ENCODE measurements around the gene ZBTB20. TPM values are rescaled to one million over a fixed set of nuclear protein-coding genes. Genes with fewer than 3 reads are reported as not detected.

ZBTB20 gene
- total RNA-seq, 5 donors from 2014 or later (not counting 1 experiment from before 2014, with no cell fraction given), result 43.1 to 80.7 (median 48.4) TPM

DNA sequence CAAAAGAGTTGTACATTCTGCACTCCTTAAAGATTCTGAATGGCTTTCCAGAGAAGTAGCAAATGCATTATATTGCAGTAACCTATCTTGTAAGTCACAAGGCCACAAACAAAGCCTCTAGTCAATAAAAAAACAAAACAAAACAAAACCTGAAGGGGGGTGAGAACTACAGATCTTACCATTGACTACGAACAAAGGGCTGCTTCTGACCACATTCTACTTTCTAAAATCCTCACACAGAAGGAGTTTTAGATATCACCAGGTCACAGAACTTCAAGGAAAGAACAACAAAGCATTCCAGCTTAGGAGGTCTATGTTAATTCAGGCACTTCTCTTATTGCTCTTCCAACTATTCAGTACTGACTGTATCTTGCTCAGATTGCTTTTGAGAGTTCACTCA, 343.0 kb downstream of the ZBTB20 start:
- no CpG with 5 or more reads among the region's 1 CpG for WGBS (ENCODE audit: insufficient coverage)
- Histone ChIP-seq H3K27ac (ENCODE audit: low read length) (no peak overlapping the region), H3K36me3 (ENCODE audit: control insufficient read depth in 2 of 2, extremely low read depth in 1 of 2, insufficient read depth in 1 of 2, low read length in 1 of 2) (no peaks in the 10 kb centered on the region), H3K27me3 (replicated peaks in 1 of 2; ENCODE audit: control insufficient read depth in 2 of 2, extremely low read depth in 1 of 2, insufficient read depth in 2 of 2, low read length in 1 of 2) (no peaks in the 10 kb centered on the region), H3K4me3 (ENCODE audit: control insufficient read depth in 1 of 2, extremely low read depth in 1 of 2, low read length in 1 of 2) (no peak overlapping the region), H3K9me3 (no peaks in the 10 kb centered on the region), H3K4me1 (ENCODE audit: control insufficient read depth in 1 of 2, extremely low read depth in 1 of 2, insufficient read depth in 2 of 2, low read length in 2 of 2) (no peaks in the 10 kb centered on the region)
- H3K27ac Mint-ChIP-seq, result no peak overlapping the region
- no peak for DNase-seq
- H3K36me3 Mint-ChIP-seq, result peaks cover 32% of the 10 kb centered on the region
- POLR2A ChIA-PET, result interaction anchor here in 1 of 2 donors (0.5 kb wide), 1 partner anchor 385 kb away, joined by 3 read pairs; no protein-coding TSS in a partner anchor
- H3K4me1 Mint-ChIP-seq, result peaks cover 8 to 18% (median 11%) of the 10 kb centered on the region in 3 donors
- no peak for ATAC-seq (replicated peaks in 1 of 4)
- CTCF ChIA-PET, result no interaction called here
- no peaks in the 10 kb centered on the region for H3K9me3 Mint-ChIP-seq
- H3K27me3 Mint-ChIP-seq, result no peaks in the 10 kb centered on the region
- H3K4me3 Mint-ChIP-seq, result no peak overlapping the region

DNA sequence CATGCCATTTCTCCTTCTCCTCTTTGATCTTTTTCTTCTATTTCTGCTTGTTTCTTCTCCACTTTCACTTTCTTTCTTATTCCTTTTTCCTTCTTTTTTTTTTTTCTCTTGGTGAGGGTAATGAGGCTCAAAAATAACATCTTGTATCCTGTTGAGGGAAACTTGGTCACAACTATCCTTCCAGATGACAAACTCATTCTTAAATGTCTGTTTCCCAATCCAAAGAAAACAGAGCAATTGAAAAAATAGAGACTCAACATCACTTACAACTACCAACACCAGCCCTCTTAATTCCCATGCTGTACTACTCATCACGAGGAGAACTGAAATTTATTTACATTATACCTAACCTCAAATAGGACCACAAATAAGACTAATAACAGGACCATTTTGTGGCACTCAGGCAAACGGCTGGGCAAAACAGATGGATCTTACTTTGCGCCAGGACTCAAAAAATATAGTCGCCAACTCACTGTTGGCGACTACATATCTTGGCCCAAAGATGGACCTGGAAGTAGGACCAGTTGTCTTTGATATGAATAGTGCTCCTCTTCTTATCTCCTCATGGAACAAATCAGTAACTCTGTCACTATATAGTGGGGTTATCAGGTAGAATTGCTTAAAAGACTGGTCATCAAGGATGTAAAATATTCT, 343.9 kb downstream of the ZBTB20 start:
- no peak for ATAC-seq (replicated peaks in 1 of 4)
- H3K9me3 ChIP-seq, result no peaks in the 10 kb centered on the region
- H3K4me3 Mint-ChIP-seq, result no peak overlapping the region
- H3K27me3 ChIP-seq (replicated peaks in 1 of 2; ENCODE audit: control insufficient read depth in 2 of 2, extremely low read depth in 1 of 2, insufficient read depth in 2 of 2, low read length in 1 of 2), result no peaks in the 10 kb centered on the region
- ChIA-PET POLR2A (no interaction called here), CTCF (no interaction called here)
- H3K36me3 ChIP-seq (ENCODE audit: control insufficient read depth in 2 of 2, extremely low read depth in 1 of 2, insufficient read depth in 1 of 2, low read length in 1 of 2), result no peaks in the 10 kb centered on the region
- no peaks in the 10 kb centered on the region for H3K27me3 Mint-ChIP-seq
- H3K27ac Mint-ChIP-seq, result no peak overlapping the region
- H3K36me3 Mint-ChIP-seq, result peaks cover 27% of the 10 kb centered on the region
- no peaks in the 10 kb centered on the region for H3K4me1 ChIP-seq (ENCODE audit: control insufficient read depth in 1 of 2, extremely low read depth in 1 of 2, insufficient read depth in 2 of 2, low read length in 2 of 2)
- no peak overlapping the region for H3K27ac ChIP-seq (ENCODE audit: low read length)
- no peaks in the 10 kb centered on the region for H3K9me3 Mint-ChIP-seq
- WGBS (ENCODE audit: insufficient coverage), result 75% methylated on average over 1 of the region's 5 CpGs
- H3K4me3 ChIP-seq (ENCODE audit: control insufficient read depth in 1 of 2, extremely low read depth in 1 of 2, low read length in 1 of 2), result no peak overlapping the region
- DNase-seq, result no peak
- peaks cover 8 to 18% (median 11%) of the 10 kb centered on the region in 3 donors for H3K4me1 Mint-ChIP-seq

DNA sequence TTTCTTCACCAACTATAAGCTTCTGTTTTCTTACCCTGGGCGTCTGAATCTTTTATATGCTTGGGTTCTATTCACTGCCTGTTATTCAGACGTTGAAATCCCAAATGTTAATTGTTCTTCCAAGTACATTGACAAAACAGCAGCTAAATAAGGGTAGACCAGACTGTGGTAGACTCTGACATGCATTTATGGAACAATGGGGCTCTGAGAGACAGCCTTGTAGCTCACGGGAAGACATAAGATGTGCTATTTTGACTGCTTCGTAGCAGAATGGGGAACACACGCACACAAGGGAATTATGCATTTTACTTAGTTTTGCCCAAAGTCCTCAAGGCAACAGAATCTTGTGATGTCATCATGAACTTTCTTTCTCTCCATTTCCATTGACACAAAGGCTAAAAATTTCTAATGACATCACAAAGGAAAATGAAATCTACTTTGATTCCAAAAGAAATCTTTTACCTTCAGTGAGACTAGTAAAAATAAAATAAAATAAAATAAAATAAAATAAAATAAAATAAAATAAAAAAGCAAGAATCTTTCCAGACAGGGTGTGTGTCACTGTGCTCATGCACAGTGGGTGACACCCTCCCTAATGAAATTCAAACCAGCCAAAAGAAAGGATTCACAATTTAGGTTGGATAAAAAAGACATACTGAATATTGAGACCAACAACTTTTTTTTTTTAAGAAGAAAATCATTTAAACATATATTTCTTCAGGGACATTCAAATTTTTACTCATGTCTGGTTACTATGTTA, 346.6 kb downstream of the ZBTB20 start:
- ChIA-PET POLR2A (no interaction called here), CTCF (interaction anchor here (0.6 to 0.7 kb wide), 2 partner anchors 13 to 84 kb away, joined by 3 to 5 read pairs; no protein-coding TSS in a partner anchor)
- DNase-seq, result no peak
- Histone ChIP-seq H3K9me3 (no peaks in the 10 kb centered on the region), H3K4me1 (ENCODE audit: control insufficient read depth in 1 of 2, extremely low read depth in 1 of 2, insufficient read depth in 2 of 2, low read length in 2 of 2) (no peaks in the 10 kb centered on the region), H3K27ac (ENCODE audit: low read length) (no peak overlapping the region), H3K4me3 (ENCODE audit: control insufficient read depth in 1 of 2, extremely low read depth in 1 of 2, low read length in 1 of 2) (no peak overlapping the region), H3K27me3 (replicated peaks in 1 of 2; ENCODE audit: control insufficient read depth in 2 of 2, extremely low read depth in 1 of 2, insufficient read depth in 2 of 2, low read length in 1 of 2) (no peaks in the 10 kb centered on the region), H3K36me3 (ENCODE audit: control insufficient read depth in 2 of 2, extremely low read depth in 1 of 2, insufficient read depth in 1 of 2, low read length in 1 of 2) (no peaks in the 10 kb centered on the region)
- peaks cover 10 to 22% (median 14%) of the 10 kb centered on the region in 3 donors for H3K4me1 Mint-ChIP-seq
- WGBS (ENCODE audit: insufficient coverage), result 100% methylated on average over 3 of the region's 5 CpGs
- H3K27me3 Mint-ChIP-seq, result no peaks in the 10 kb centered on the region
- H3K27ac Mint-ChIP-seq, result no peak overlapping the region
- ATAC-seq (replicated peaks in 1 of 4), result no peak
- H3K4me3 Mint-ChIP-seq, result no peak overlapping the region
- peaks cover 34% of the 10 kb centered on the region for H3K36me3 Mint-ChIP-seq
- no peaks in the 10 kb centered on the region for H3K9me3 Mint-ChIP-seq

DNA sequence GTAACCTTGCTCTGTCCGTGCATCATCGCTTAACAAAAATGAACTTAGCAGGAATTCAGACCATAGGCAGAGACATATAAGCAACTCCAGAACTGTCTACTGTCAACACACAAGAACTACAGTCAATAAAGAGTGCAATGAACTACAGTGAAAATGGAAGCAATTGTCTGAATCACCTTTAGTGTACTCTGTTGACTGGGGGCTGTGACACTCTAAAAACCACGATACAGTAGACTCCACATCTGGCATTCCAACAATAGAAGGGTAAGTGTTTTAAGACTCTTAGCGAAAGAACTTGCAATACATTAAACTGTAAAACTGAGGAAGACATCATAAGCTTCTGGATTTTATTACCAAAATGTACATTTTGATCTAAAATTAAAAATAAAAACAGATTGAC, 347.3 kb downstream of the ZBTB20 start:
- CTCF ChIA-PET, result interaction anchor here in 1 of 2 donors (0.6 kb wide), 1 partner anchor 12 kb away, joined by 3 read pairs; no protein-coding TSS in a partner anchor
- Histone ChIP-seq H3K4me3 (ENCODE audit: control insufficient read depth in 1 of 2, extremely low read depth in 1 of 2, low read length in 1 of 2) (no peak overlapping the region), H3K27me3 (replicated peaks in 1 of 2; ENCODE audit: control insufficient read depth in 2 of 2, extremely low read depth in 1 of 2, insufficient read depth in 2 of 2, low read length in 1 of 2) (no peaks in the 10 kb centered on the region), H3K27ac (ENCODE audit: low read length) (no peak overlapping the region), H3K36me3 (ENCODE audit: control insufficient read depth in 2 of 2, extremely low read depth in 1 of 2, insufficient read depth in 1 of 2, low read length in 1 of 2) (no peaks in the 10 kb centered on the region), H3K4me1 (ENCODE audit: control insufficient read depth in 1 of 2, extremely low read depth in 1 of 2, insufficient read depth in 2 of 2, low read length in 2 of 2) (no peaks in the 10 kb centered on the region), H3K9me3 (no peaks in the 10 kb centered on the region)
- H3K4me1 Mint-ChIP-seq, result peaks cover 10 to 23% (median 14%) of the 10 kb centered on the region in 3 donors
- ATAC-seq (replicated peaks in 1 of 4), result no peak
- peaks cover 30% of the 10 kb centered on the region for H3K36me3 Mint-ChIP-seq
- 100% methylated on average over 2 of the region's 4 CpGs for WGBS (ENCODE audit: insufficient coverage)
- no peak overlapping the region for H3K27ac Mint-ChIP-seq
- H3K27me3 Mint-ChIP-seq, result no peaks in the 10 kb centered on the region
- no peaks in the 10 kb centered on the region for H3K9me3 Mint-ChIP-seq
- H3K4me3 Mint-ChIP-seq, result no peak overlapping the region
- no peak for DNase-seq
- POLR2A ChIA-PET, result no interaction called here

DNA sequence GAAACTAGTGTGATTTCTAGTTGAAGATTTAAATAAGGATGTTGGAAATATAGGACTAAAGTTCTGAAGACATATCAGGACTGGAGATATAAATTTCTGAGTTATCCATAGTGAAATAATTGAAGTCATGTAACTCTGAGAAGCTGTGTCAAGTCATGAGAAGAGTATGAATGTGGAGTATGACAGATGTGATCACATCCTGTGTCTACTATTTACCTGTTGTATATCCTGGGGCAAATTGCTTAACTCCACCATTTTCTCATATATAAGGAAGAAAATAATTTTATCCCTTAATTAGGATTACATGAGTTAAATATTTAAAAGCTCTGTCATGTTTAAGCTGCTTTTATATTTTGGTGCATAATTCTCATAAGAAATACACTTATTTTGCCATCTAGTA, 350.3 kb downstream of the ZBTB20 start:
- no peaks in the 10 kb centered on the region for H3K27me3 Mint-ChIP-seq
- Histone ChIP-seq H3K27ac (ENCODE audit: low read length) (no peak overlapping the region), H3K36me3 (ENCODE audit: control insufficient read depth in 2 of 2, extremely low read depth in 1 of 2, insufficient read depth in 1 of 2, low read length in 1 of 2) (no peaks in the 10 kb centered on the region), H3K4me1 (ENCODE audit: control insufficient read depth in 1 of 2, extremely low read depth in 1 of 2, insufficient read depth in 2 of 2, low read length in 2 of 2) (no peaks in the 10 kb centered on the region), H3K27me3 (replicated peaks in 1 of 2; ENCODE audit: control insufficient read depth in 2 of 2, extremely low read depth in 1 of 2, insufficient read depth in 2 of 2, low read length in 1 of 2) (no peaks in the 10 kb centered on the region), H3K4me3 (ENCODE audit: control insufficient read depth in 1 of 2, extremely low read depth in 1 of 2, low read length in 1 of 2) (no peak overlapping the region), H3K9me3 (no peaks in the 10 kb centered on the region)
- DNase-seq (no peak), ATAC-seq (replicated peaks in 1 of 4) (no peak)
- CTCF ChIA-PET, result no interaction called here
- peaks cover 36% of the 10 kb centered on the region for H3K36me3 Mint-ChIP-seq
- peaks cover 4 to 25% (median 9%) of the 10 kb centered on the region in 3 donors for H3K4me1 Mint-ChIP-seq
- H3K9me3 Mint-ChIP-seq, result no peaks in the 10 kb centered on the region
- POLR2A ChIA-PET, result no interaction called here
- H3K27ac Mint-ChIP-seq, result no peak overlapping the region
- H3K4me3 Mint-ChIP-seq, result no peak overlapping the region

DNA sequence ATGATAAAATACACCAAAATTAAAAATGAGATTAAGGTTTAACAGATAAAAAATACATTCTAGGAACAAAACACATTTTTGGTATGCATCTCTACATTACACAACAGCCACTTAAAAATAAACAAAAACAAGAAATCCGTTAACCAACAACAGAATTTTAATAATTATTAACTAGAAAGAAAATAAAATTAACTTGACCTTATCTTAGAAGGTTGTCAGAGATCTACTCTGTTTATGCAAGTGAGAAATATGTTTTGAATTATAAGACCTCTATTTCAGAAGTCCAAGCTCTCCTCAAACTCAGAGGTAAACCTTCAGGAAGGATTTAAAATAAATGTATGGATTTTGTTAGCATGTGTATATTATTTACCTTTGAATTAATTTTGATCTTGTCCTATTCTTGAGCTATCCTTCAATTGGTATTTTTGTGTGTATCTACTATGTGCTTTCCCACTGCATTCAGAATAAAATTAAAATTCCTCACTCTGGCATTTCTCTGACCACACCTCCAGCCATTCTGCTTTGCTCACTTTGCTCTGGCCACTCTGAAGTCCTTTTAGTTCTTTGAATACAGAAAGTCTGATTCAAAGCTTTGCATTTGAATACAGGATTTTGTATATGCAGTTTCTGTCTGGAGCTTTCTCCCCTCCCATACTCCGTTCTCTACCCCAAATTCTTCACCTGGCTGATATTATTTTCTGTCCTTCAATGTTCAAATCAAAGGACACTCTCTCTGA, 352.0 kb downstream of the ZBTB20 start:
- Histone ChIP-seq H3K4me1 (ENCODE audit: control insufficient read depth in 1 of 2, extremely low read depth in 1 of 2, insufficient read depth in 2 of 2, low read length in 2 of 2) (no peaks in the 10 kb centered on the region), H3K9me3 (no peaks in the 10 kb centered on the region), H3K4me3 (ENCODE audit: control insufficient read depth in 1 of 2, extremely low read depth in 1 of 2, low read length in 1 of 2) (no peak overlapping the region), H3K27me3 (replicated peaks in 1 of 2; ENCODE audit: control insufficient read depth in 2 of 2, extremely low read depth in 1 of 2, insufficient read depth in 2 of 2, low read length in 1 of 2) (no peaks in the 10 kb centered on the region), H3K27ac (ENCODE audit: low read length) (no peak overlapping the region), H3K36me3 (ENCODE audit: control insufficient read depth in 2 of 2, extremely low read depth in 1 of 2, insufficient read depth in 1 of 2, low read length in 1 of 2) (no peaks in the 10 kb centered on the region)
- no peaks in the 10 kb centered on the region for H3K9me3 Mint-ChIP-seq
- DNase-seq, result no peak
- peaks cover 4 to 23% (median 9%) of the 10 kb centered on the region in 3 donors for H3K4me1 Mint-ChIP-seq
- no peak for ATAC-seq (replicated peaks in 1 of 4)
- H3K27ac Mint-ChIP-seq, result no peak overlapping the region
- H3K27me3 Mint-ChIP-seq, result no peaks in the 10 kb centered on the region
- peaks cover 36% of the 10 kb centered on the region for H3K36me3 Mint-ChIP-seq
- 80% methylated on average over 1 of the region's 2 CpGs for WGBS (ENCODE audit: insufficient coverage)
- H3K4me3 Mint-ChIP-seq, result no peak overlapping the region
- POLR2A ChIA-PET, result interaction anchor here in 1 of 2 donors (0.6 kb wide), 1 partner anchor 98 kb away, joined by 4 read pairs; no protein-coding TSS in a partner anchor
- CTCF ChIA-PET, result no interaction called here

Measured in T-cell (primary cell).